Kidney (tissue), 14 donors: ENCODE data around the gene TRIP10. TPM values are rescaled to one million over a fixed set of nuclear protein-coding genes. Genes with fewer than 3 reads are reported as not detected.
A peak's percentile ranks its signal among the peaks of the same experiment; 100 is the strongest.
"Not testable (repeated sequence)": the region's sequence is repeated elsewhere in the genome, so short reads cannot be mapped to it uniquely, and the experiment has no call there.

Experiments used
- DNase-seq, 5 donors: peaks; one replicate each; pipeline ENCODE4 v3.0.0-alpha.2; 2013 to 2020
- FAIRE-seq: peaks from 2 replicates; lab custom pipeline; 2012; peaks lifted over from hg19 to GRCh38; lab: Jason Lieb, UNC
- H3K27ac ChIP-seq, 2 donors: one replicate each; pipeline ENCODE4 v1.7.0; 2013; ENCODE audit warnings: low read depth in 2 of 2, low read length in 2 of 2, inconsistent platforms in 1 of 2
- H3K27me3 ChIP-seq: one replicate; pipeline ENCODE4 v1.7.1; 2013; ENCODE audit warnings: low read length, inconsistent platforms; ENCODE audit not compliant: control insufficient read depth, insufficient read depth
- H3K36me3 ChIP-seq, 3 donors: one replicate each; pipeline versions ENCODE4 v1.7.0 to v1.7.1; 2013; ENCODE audit warnings: low read length in 3 of 3, control low read depth in 1 of 3, inconsistent platforms in 1 of 3; ENCODE audit not compliant: insufficient read depth in 3 of 3, control insufficient read depth in 2 of 3
- H3K4me1 ChIP-seq, 3 donors: one replicate each; pipeline versions ENCODE4 v1.7.0 to v1.7.1; 2013; ENCODE audit warnings: low read length in 3 of 3, inconsistent platforms in 1 of 3, low read depth in 1 of 3; ENCODE audit not compliant: control insufficient read depth in 2 of 3, insufficient read depth in 2 of 3
- H3K4me3 ChIP-seq, 3 donors: one replicate each; pipeline versions ENCODE4 v1.7.0 to v1.8.1; 2013; ENCODE audit warnings: low read length in 3 of 3, control low read depth in 1 of 3, inconsistent platforms in 1 of 3
- H3K9ac ChIP-seq, 3 donors: one replicate each; pipeline versions ENCODE4 v1.7.0 to v1.7.1; 2013; ENCODE audit warnings: low read length in 3 of 3, control low read depth in 1 of 3, inconsistent platforms in 1 of 3
- H3K9me3 ChIP-seq, 3 donors: one replicate each; pipeline versions ENCODE4 v1.7.0 to v1.7.1; 2013; ENCODE audit warnings: low read length in 3 of 3, control low read depth in 1 of 3, inconsistent platforms in 1 of 3; ENCODE audit not compliant: control insufficient read depth in 2 of 3, insufficient read depth in 1 of 3
- intact Hi-C: fragments of 100-400 bp; cut with DNase I; formaldehyde crosslinking; loops from one replicate; pipeline ENCODE4 v1.11.1; 2022
- polyA plus RNA-seq: library from polyadenylated mRNA; stranded (reverse); fragments of 350-450 nt; fragmentation: Illumina TruSeq; extraction: RNeasy Lipid Tissue Mini Kit (QIAGEN cat#74804); gene quantifications from one replicate; pipeline ENCODE4 v1.2.3, GENCODE V29; 2014; ENCODE audit warnings: low read depth, low replicate concordance; ENCODE audit not compliant: insufficient read depth
- total RNA-seq: library from RNA; stranded (reverse); fragmentation: NEBNext Ultra II Directional; extraction: Animal tissue kit (Norgen Biotek cat#: 25700); gene quantifications from one replicate; pipeline ENCODE4 v1.2.1, GENCODE V29; 2021
- TF ChIP-seq, protein P1 (sequence below): IDR thresholded peaks from 3 replicates; pipeline ENCODE4 v1.5.1; 2012; ENCODE audit warnings: mild to moderate bottlenecking, moderate library complexity, borderline replicate concordance; ENCODE audit not compliant: insufficient read depth; ENCODE audit errors: extremely low read depth
- donor health status: control.
- donor health status: control.
- donor health status: control.
- donor health status: control.
- donor health status: control.
- donor health status: DM: yes; HTN: yes; CAD: no.
- donor health status: Normal renal cell carcinoma (clear cell type).

The TRIP10 gene
- total and polyA plus RNA-seq, 2 donors from 2014 or later: 57.5 to 92.9 TPM

DNA sequence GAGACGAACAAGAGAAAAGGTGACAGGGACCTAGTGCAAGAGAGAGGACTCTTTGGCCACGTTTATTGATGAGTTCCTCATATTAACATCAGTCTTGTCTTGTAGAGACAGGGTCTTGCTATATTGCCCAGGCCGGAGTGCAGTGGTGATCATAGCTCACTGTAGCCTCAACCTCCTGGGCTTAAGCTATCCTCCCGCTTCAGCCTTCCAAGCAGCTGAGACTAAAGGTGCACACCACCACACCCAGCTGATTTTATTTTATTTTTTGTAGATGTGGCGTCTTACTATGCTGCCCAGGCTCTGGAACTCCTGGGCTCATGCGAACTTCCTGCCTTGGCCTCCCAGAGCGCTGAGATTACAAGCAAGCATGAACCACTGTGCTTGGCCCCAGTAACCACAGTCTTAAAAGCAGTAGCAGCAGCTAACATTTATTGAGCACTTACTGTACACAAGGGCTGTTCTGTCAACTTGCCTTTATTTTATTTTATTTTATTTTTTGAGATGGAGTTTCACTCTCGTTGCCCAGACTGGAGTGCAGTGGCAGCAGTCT is 28.8 kb downstream of the TRIP10 start:
- H3K27ac ChIP-seq: peak overlapping the region in 1 of 2 donors; percentile 3
- no peak overlapping the region for H3K4me3 ChIP-seq
- intact Hi-C loops: no loop called here
- H3K9ac ChIP-seq: no peak overlapping the region
- TF ChIP-seq, protein P1, sequence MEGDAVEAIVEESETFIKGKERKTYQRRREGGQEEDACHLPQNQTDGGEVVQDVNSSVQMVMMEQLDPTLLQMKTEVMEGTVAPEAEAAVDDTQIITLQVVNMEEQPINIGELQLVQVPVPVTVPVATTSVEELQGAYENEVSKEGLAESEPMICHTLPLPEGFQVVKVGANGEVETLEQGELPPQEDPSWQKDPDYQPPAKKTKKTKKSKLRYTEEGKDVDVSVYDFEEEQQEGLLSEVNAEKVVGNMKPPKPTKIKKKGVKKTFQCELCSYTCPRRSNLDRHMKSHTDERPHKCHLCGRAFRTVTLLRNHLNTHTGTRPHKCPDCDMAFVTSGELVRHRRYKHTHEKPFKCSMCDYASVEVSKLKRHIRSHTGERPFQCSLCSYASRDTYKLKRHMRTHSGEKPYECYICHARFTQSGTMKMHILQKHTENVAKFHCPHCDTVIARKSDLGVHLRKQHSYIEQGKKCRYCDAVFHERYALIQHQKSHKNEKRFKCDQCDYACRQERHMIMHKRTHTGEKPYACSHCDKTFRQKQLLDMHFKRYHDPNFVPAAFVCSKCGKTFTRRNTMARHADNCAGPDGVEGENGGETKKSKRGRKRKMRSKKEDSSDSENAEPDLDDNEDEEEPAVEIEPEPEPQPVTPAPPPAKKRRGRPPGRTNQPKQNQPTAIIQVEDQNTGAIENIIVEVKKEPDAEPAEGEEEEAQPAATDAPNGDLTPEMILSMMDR: no peak
- no peaks in the 10 kb centered on the region for H3K9me3 ChIP-seq
- FAIRE-seq (no peak), DNase-seq (no peak)
- H3K36me3 ChIP-seq: no peaks in the 10 kb centered on the region
- peaks cover 0 to 13% (median 0%) of the 10 kb centered on the region in 3 donors for H3K4me1 ChIP-seq
- no peaks in the 10 kb centered on the region for H3K27me3 ChIP-seq

DNA sequence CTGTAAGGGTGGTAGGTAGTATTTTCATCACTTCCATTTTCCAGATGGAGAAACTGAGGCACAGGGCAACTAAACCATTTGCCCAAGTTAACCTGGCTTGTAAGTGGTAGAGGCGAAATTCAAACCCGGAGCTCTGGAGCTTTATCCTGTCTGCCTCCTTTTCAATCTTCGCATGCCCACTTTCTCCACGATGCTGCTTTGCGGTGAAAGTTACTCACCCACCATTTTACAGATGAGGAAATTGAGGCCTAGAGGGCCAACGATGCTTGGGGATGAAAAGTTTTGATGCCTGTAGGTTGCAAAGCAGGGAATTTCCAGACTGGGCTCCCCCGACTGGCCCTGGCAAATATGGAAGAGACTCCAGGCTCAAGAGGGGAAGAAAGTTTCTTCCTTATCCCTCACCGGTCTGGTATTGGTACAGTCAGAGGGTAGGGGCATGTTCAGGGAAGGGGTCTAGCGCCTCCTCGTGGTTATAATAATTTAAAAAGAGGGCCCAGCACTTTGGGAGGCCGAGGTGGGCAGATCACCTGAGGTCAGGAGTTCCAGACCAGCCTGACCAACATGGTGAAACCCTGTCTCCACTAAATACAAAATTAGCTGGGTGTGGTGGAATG is 29.6 kb downstream of the TRIP10 start:
- no peak overlapping the region for H3K27ac ChIP-seq
- TF ChIP-seq, protein P1: peak; percentile 13
- intact Hi-C loops: no loop called here

DNA sequence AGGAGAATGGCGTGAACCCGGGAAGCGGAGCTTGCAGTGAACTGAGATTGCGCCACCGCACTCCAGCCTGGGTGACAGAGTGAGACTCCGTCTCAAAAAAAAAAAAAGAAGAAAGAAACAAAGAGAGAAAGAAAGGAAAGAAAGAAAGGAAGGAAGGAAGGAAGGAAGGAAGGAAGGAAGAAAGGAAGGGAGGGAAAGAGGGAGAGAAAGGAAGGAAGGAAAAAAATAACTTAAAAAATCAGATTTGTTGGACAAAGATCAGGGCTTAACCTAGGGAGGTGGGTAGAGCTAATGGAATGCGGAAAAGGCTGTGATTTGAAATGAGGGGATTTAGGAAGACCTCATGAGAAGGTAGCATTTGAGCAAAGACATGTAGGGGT is 32.2 kb downstream of the TRIP10 start:
- H3K36me3 ChIP-seq, H3K9ac ChIP-seq, H3K4me3 ChIP-seq, H3K4me1 ChIP-seq, DNase-seq, intact Hi-C loops, FAIRE-seq, H3K9me3 ChIP-seq, H3K27ac ChIP-seq, H3K27me3 ChIP-seq: not testable (repeated sequence)

More for the DNA sequence above, 29.6 kb downstream of the TRIP10 start:
- H3K4me3 ChIP-seq: no peak overlapping the region
- no peaks in the 10 kb centered on the region for H3K9me3 ChIP-seq
- no peaks in the 10 kb centered on the region for H3K27me3 ChIP-seq
- no peak overlapping the region for H3K9ac ChIP-seq
- DNase-seq: no peak
- no peaks in the 10 kb centered on the region for H3K36me3 ChIP-seq
- H3K4me1 ChIP-seq: peaks cover 0 to 13% (median 0%) of the 10 kb centered on the region in 3 donors
- no peak for FAIRE-seq

DNA sequence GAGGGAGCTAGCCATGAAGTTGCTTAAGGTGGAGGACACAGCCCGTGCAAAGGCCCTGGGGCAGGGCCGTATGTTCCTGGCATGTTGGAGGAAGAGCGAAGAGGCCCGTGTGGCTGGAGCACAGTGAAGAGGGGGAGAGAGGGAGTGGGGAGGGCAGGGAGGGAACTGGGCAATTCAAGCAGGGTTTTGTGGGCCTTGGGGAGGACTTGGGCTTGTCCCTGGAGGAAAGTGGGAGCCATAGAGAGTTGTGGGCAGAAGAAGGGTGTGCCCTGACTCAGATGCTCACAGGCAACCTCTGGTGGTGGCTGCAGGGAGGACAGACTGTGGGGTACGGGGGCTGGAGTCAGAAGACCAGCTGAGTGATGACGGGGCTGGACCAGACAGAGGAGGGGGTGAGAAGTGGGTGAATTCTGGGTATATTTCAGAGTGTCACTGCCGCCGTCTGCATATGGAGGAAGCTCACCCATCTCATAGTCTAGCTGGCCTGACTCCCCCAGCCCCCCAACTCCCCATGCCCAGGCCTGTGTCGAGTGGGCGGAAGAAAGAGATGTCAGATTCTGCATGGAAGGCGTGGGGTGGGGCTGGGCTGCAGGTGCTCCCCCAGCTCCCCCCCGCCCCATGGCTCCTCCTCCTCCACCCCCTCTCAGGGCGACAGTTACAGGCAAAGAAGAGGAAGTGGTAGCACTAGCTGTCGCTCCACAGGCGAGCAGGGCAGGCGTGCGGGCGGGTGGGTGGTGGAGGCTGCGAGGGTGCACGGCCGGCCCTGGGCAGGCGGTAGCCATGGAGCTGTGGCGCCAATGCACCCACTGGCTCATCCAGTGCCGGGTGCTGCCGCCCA is 32.8 kb downstream of the TRIP10 start, which contains the start of gene VAV1:
TSS of gene VAV1 (plus strand) at position 681 of the 838 bp plus-strand sequence. CDS start at position 781, 100 bp downstream.
- Histone ChIP-seq H3K27ac (peak within 1 kb of the TSS in 1 of 2 donors; percentile 28), H3K4me3 (no peak within 1 kb of the TSS), H3K4me1 (no peaks in the 10 kb centered on the region), H3K27me3 (no peaks in the 10 kb centered on the region), H3K36me3 (no peaks in the 10 kb centered on the region), H3K9ac (no peak within 1 kb of the TSS), H3K9me3 (no peaks in the 10 kb centered on the region)
- TF ChIP-seq, protein P1: peak; percentile 4
- intact Hi-C loops: no loop called here
- DNase-seq: peak in 2 of 5 donors; percentile 39 to 87
- no peak for FAIRE-seq
